ENCODE measurements around the gene EIF3L. TPM values are rescaled to one million over a fixed set of nuclear protein-coding genes. Genes with fewer than 3 reads are reported as not detected.

The EIF3L gene
- total and polyA plus RNA-seq, 10 of the 15 experiments (the other 5 are each of a cell fraction or from before 2014, with no cell fraction given) = 294 to 1,037 (median 618) TPM

- in situ Hi-C loops (cut with MboI) (no loop called here), intact Hi-C loops (cut with micrococcal nuclease; ENCODE audit: unreplicated experiment) (no loop called here)
- H2AFZ ChIP-seq (ENCODE audit: control insufficient read depth, low read depth, low read length) = no peak overlapping the region
- H3K79me2 ChIP-seq (ENCODE audit: control insufficient read depth, insufficient read depth, low read length) = peaks cover 2% of the 10 kb centered on the region; the same call in 1 of the 2 replicates
- no peaks in the 10 kb centered on the region for H3K9me3 ChIP-seq (replicated peaks; ENCODE audit: control insufficient read depth, insufficient read depth, low read length)
- BruUV-seq (replicated peaks) = no TSS peak
- no peak overlapping the region for H3K4me3 ChIP-seq
- no peak for TF ChIP-seq SP1 (IDR thresholded peaks at IDR 0.05; ENCODE audit: low read depth, low read length)
- no peak for TF ChIP-seq ZBTB33 (IDR thresholded peaks at IDR 0.05)
- TF ChIP-seq, protein P1, sequence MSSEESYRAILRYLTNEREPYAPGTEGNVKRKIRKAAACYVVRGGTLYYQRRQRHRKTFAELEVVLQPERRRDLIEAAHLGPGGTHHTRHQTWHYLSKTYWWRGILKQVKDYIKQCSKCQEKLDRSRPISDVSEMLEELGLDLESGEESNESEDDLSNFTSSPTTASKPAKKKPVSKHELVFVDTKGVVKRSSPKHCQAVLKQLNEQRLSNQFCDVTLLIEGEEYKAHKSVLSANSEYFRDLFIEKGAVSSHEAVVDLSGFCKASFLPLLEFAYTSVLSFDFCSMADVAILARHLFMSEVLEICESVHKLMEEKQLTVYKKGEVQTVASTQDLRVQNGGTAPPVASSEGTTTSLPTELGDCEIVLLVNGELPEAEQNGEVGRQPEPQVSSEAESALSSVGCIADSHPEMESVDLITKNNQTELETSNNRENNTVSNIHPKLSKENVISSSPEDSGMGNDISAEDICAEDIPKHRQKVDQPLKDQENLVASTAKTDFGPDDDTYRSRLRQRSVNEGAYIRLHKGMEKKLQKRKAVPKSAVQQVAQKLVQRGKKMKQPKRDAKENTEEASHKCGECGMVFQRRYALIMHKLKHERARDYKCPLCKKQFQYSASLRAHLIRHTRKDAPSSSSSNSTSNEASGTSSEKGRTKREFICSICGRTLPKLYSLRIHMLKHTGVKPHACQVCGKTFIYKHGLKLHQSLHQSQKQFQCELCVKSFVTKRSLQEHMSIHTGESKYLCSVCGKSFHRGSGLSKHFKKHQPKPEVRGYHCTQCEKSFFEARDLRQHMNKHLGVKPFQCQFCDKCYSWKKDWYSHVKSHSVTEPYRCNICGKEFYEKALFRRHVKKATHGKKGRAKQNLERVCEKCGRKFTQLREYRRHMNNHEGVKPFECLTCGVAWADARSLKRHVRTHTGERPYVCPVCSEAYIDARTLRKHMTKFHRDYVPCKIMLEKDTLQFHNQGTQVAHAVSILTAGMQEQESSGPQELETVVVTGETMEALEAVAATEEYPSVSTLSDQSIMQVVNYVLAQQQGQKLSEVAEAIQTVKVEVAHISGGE (CRISPR knock-in tag; IDR thresholded peaks at IDR 0.05) = no peak
- no peak for TF ChIP-seq GATAD2B (conservative IDR thresholded peaks at IDR 0.05; ENCODE audit: low read depth)
- TF ChIP-seq RAD51 (IDR thresholded peaks at IDR 0.05) = no peak
- TF ChIP-seq POLR2AphosphoS5 (IDR thresholded peaks at IDR 0.05; ENCODE audit: low read length) = no peak
- TF ChIP-seq RFX5 (IDR thresholded peaks at IDR 0.05; ENCODE audit: low read depth, low read length) = no peak
- TF ChIP-seq TBL1XR1 (IDR thresholded peaks at IDR 0.05; ENCODE audit: low read depth, low read length) = no peak
- TF ChIP-seq, protein P2, sequence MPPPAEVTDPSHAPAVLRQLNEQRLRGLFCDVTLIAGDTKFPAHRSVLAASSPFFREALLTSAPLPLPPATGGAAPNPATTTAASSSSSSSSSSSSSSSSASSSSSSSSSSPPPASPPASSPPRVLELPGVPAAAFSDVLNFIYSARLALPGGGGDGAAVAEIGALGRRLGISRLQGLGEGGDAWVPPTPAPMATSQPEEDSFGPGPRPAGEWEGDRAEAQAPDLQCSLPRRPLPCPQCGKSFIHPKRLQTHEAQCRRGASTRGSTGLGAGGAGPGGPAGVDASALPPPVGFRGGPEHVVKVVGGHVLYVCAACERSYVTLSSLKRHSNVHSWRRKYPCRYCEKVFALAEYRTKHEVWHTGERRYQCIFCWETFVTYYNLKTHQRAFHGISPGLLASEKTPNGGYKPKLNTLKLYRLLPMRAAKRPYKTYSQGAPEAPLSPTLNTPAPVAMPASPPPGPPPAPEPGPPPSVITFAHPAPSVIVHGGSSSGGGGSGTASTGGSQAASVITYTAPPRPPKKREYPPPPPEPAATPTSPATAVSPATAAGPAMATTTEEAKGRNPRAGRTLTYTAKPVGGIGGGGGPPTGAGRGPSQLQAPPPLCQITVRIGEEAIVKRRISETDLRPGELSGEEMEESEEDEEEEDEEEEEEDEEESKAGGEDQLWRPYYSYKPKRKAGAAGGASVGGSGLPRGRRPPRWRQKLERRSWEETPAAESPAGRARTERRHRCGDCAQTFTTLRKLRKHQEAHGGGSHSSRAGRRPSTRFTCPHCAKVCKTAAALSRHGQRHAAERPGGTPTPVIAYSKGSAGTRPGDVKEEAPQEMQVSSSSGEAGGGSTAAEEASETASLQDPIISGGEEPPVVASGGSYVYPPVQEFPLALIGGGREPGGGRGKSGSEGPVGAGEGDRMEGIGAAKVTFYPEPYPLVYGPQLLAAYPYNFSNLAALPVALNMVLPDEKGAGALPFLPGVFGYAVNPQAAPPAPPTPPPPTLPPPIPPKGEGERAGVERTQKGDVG (CRISPR knock-in tag; IDR thresholded peaks at IDR 0.05) = no peak
- TF ChIP-seq ZNF687 (IDR thresholded peaks at IDR 0.05) = no peak
- H4K20me1 ChIP-seq (ENCODE audit: control insufficient read depth, insufficient read depth) = no peaks in the 10 kb centered on the region
- no peak overlapping the region for H3K4me2 ChIP-seq (ENCODE audit: control insufficient read depth, insufficient read depth)
- no peaks in the 10 kb centered on the region for H3K36me3 ChIP-seq (ENCODE audit: control insufficient read depth in 2 of 2, insufficient read depth in 2 of 2, low read length in 1 of 2)
- no peaks in the 10 kb centered on the region for H3K4me1 ChIP-seq (ENCODE audit: control insufficient read depth, insufficient read depth, low read length)
- FAIRE-seq = no peak
- ATAC-seq = 0 out of 3 replicates have a peak, but pooled peaks have one; percentile 16
- ChIA-PET CTCF (interaction anchor here (0.7 to 1.5 kb wide), 2 partner anchors 8 to 14 kb away, joined by 3 read pairs; no protein-coding TSS in a partner anchor), RAD21 (ENCODE audit: unreplicated experiment) (no interaction called here), POLR2A (no interaction called here), SMC1A (ENCODE audit: uncharacterized antibody, unreplicated experiment) (no interaction called here)
- no peak overlapping the region for H3K9ac ChIP-seq (ENCODE audit: control insufficient read depth, insufficient read depth, low read length)
- WGBS (ENCODE audit: insufficient coverage, insufficient replicate concordance, low lambda C conversion rate, missing lambda C conversion rate) = 92% methylated on average over 8 of the region's 8 CpGs
- DNase-seq (ENCODE audit: low read depth, low spot score) = no peak
- no peak overlapping the region for H3K27ac ChIP-seq (ENCODE audit: control insufficient read depth, insufficient read depth)
- H3K27me3 ChIP-seq (replicated peaks in 1 of 2; ENCODE audit: control insufficient read depth in 2 of 2, insufficient read depth in 2 of 2, low read length in 1 of 2) = no peaks in the 10 kb centered on the region
These were observed 62.5 kb downstream of the EIF3L start for GRCh38 chr22:37911697-37912096.
